ENCODE data around the gene AP3B2. TPM values are rescaled to one million over a fixed set of nuclear protein-coding genes. Genes with fewer than 3 reads are reported as not detected.

Gene AP3B2
- total and polyA plus RNA-seq, 2 of the 4 experiments (the other 2 are of a cell fraction), result 0.14 TPM; not detected in 1

DNA sequence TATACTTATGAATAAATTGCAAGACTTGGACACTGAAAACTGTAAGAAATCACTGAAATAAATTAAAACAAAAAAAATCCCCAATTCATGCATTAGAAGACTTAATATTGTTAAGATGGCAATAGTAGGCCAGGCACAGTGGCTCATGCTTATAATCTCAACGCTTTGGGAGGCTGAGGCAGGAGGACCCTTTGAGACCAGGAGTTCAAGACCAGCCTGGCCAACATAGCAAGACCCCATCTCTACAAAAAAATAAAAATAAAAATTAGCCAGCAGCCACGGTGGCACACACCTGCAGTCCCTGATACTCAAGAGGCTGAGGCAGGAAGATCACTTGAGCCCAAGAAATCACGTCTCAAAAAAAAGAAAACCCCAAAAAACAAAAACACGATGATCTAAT is 98.3 kb downstream of the AP3B2 start:
- Histone ChIP-seq H3K27ac (ENCODE audit: insufficient read depth, low read length) (no peak overlapping the region), H4K91ac (ENCODE audit: insufficient read depth, low read depth, low read length) (no peak overlapping the region), H2AK5ac (ENCODE audit: low read depth, low read length) (no peak overlapping the region), H3K18ac (ENCODE audit: low read depth, low read length) (no peak overlapping the region), H4K20me1 (ENCODE audit: insufficient read depth, low read length) (no peaks in the 10 kb centered on the region), H3K23ac (ENCODE audit: low read depth, low read length) (no peak overlapping the region), H3K79me1 (ENCODE audit: low read depth in 1 of 2, low read length in 2 of 2) (no peaks in the 10 kb centered on the region), H2BK120ac (ENCODE audit: low read depth, low read length) (no peak overlapping the region), H3K27me3 (ENCODE audit: control insufficient read depth, insufficient read depth, low read length) (peaks cover 1% of the 10 kb centered on the region; the same call in 1 of the 2 replicates), H3K9me3 (ENCODE audit: control insufficient read depth, insufficient read depth, low read length) (no peaks in the 10 kb centered on the region), H3K9ac (ENCODE audit: low read depth, low read length) (no peak overlapping the region), H4K5ac (ENCODE audit: low read depth, low read length) (no peak overlapping the region), H2BK20ac (ENCODE audit: low read depth, low read length) (no peak overlapping the region), H3K4me1 (ENCODE audit: control insufficient read depth, insufficient read depth, low read length) (no peaks in the 10 kb centered on the region), H2BK15ac (ENCODE audit: low read depth, low read length) (no peak overlapping the region), H3K4ac (ENCODE audit: low read depth, low read length) (no peak overlapping the region), H4K8ac (ENCODE audit: low read depth in 2 of 2, low read length in 2 of 2) (no peak overlapping the region), H3K14ac (replicated peaks; ENCODE audit: low read depth, low read length) (no peak overlapping the region), H2BK5ac (ENCODE audit: low read depth, low read length, poor library complexity, severe bottlenecking) (no peak overlapping the region), H3K36me3 (ENCODE audit: control insufficient read depth, insufficient read depth, low read length) (no peaks in the 10 kb centered on the region), H3K4me3 (ENCODE audit: insufficient read depth, low read depth, low read length) (no peak overlapping the region), H2AK9ac (replicated peaks; ENCODE audit: low read depth, low read length, poor library complexity) (no peak overlapping the region), H3K9me1 (ENCODE audit: insufficient read depth, low read length) (no peaks in the 10 kb centered on the region), H3K4me2 (ENCODE audit: low read depth, low read length) (no peak overlapping the region), H3K56ac (ENCODE audit: extremely low read depth, insufficient read depth, low read length) (no peak overlapping the region), H2AFZ (replicated peaks; ENCODE audit: low read length, poor library complexity) (no peak overlapping the region)
- in situ Hi-C loops (cut with MboI; ENCODE audit: low sequenced_read_pairs) (no loop called here), intact Hi-C loops (cut with micrococcal nuclease) (no loop called here), dilution Hi-C loops (cut with HindIII; ENCODE audit: low sequenced_read_pairs, unreplicated experiment) (no loop called here)
- CTCF ChIA-PET, result no interaction called here
- no CpG with 5 or more reads among the region's 4 CpGs for WGBS, 2 experiments (ENCODE audit: extremely low coverage in 2 of 2, insufficient read length in 1 of 2)
- no TSS peak for BruUV-seq (replicated peaks)
- POLR2A ChIA-PET (ENCODE audit: unreplicated experiment), result no interaction called here
- ATAC-seq (ENCODE audit: low read depth) (no peak), DNase-seq (no peak)
- TF ChIP-seq RFX5 (IDR thresholded peaks at IDR 0.05; ENCODE audit: low read depth, low read length) (no peak), RCOR1 (IDR thresholded peaks at IDR 0.05; ENCODE audit: insufficient replicate concordance, low read length) (no peak), NFE2L2 (IDR thresholded peaks at IDR 0.05; ENCODE audit: low read depth, low read length) (no peak), BHLHE40 (IDR thresholded peaks at IDR 0.05; ENCODE audit: low read depth, low read length) (no peak), CEBPB (IDR thresholded peaks at IDR 0.05; ENCODE audit: low read depth, low read length) (no peak), MAZ (IDR thresholded peaks at IDR 0.05; ENCODE audit: borderline replicate concordance, low read depth, low read length) (no peak), SMC3 (IDR thresholded peaks at IDR 0.05; ENCODE audit: low read depth, low read length) (no peak), POLR2A (IDR thresholded peaks at IDR 0.05; ENCODE audit: low read depth, low read length) (no peak), RAD21 (IDR thresholded peaks at IDR 0.05; ENCODE audit: low read length) (no peak), CHD1 (IDR thresholded peaks at IDR 0.05; ENCODE audit: low read depth, low read length) (no peak), MXI1 (IDR thresholded peaks at IDR 0.05; ENCODE audit: borderline replicate concordance, low read depth, low read length) (no peak)
- TF ChIP-seq, protein P1, sequence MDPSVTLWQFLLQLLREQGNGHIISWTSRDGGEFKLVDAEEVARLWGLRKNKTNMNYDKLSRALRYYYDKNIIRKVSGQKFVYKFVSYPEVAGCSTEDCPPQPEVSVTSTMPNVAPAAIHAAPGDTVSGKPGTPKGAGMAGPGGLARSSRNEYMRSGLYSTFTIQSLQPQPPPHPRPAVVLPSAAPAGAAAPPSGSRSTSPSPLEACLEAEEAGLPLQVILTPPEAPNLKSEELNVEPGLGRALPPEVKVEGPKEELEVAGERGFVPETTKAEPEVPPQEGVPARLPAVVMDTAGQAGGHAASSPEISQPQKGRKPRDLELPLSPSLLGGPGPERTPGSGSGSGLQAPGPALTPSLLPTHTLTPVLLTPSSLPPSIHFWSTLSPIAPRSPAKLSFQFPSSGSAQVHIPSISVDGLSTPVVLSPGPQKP (IDR thresholded peaks at IDR 0.05; ENCODE audit: borderline replicate concordance, low read depth, low read length), result no peak
- TF ChIP-seq, protein P2, sequence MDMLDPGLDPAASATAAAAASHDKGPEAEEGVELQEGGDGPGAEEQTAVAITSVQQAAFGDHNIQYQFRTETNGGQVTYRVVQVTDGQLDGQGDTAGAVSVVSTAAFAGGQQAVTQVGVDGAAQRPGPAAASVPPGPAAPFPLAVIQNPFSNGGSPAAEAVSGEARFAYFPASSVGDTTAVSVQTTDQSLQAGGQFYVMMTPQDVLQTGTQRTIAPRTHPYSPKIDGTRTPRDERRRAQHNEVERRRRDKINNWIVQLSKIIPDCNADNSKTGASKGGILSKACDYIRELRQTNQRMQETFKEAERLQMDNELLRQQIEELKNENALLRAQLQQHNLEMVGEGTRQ (IDR thresholded peaks at IDR 0.05; ENCODE audit: low read depth, low read length), result no peak

Measured in IMR-90 (cell line).